Epithelial cell of esophagus (primary cell): Measurements from ENCODE around the gene DDC.
A peak's percentile ranks its signal among the peaks of the same experiment; 100 is the strongest.
"Not testable (repeated sequence)": the region's sequence is repeated elsewhere in the genome, so short reads cannot be mapped to it uniquely, and the experiment has no call there.

ENCODE experiments used
- DNase-seq: peaks from one replicate; pipeline ENCODE4 v3.0.0; 2010; ENCODE audit warnings: low read depth
- H3K4me3 ChIP-seq: 2 replicates; pipeline ENCODE4 v1.5.1; 2011; ENCODE audit warnings: mild to moderate bottlenecking, low read length, control low read depth
- TF ChIP-seq, protein P1 (sequence below): IDR thresholded peaks from 2 replicates; pipeline ENCODE4 v1.5.1; 2011; ENCODE audit warnings: low read depth, mild to moderate bottlenecking, low read length, control low read depth, inconsistent platforms; ENCODE audit not compliant: insufficient read depth; ENCODE audit errors: missing control alignments

DDC gene

GRCh38 chr7:50533866-50534265 lies 31.3 kb downstream of the DDC start:
- TF ChIP-seq, protein P1, sequence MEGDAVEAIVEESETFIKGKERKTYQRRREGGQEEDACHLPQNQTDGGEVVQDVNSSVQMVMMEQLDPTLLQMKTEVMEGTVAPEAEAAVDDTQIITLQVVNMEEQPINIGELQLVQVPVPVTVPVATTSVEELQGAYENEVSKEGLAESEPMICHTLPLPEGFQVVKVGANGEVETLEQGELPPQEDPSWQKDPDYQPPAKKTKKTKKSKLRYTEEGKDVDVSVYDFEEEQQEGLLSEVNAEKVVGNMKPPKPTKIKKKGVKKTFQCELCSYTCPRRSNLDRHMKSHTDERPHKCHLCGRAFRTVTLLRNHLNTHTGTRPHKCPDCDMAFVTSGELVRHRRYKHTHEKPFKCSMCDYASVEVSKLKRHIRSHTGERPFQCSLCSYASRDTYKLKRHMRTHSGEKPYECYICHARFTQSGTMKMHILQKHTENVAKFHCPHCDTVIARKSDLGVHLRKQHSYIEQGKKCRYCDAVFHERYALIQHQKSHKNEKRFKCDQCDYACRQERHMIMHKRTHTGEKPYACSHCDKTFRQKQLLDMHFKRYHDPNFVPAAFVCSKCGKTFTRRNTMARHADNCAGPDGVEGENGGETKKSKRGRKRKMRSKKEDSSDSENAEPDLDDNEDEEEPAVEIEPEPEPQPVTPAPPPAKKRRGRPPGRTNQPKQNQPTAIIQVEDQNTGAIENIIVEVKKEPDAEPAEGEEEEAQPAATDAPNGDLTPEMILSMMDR, result no peak
- DNase-seq, result no peak
- no peak overlapping the region for H3K4me3 ChIP-seq

GRCh38 chr7:50531928-50532327 lies 33.3 kb downstream of the DDC start:
- no peak overlapping the region for H3K4me3 ChIP-seq
- TF ChIP-seq, protein P1, result no peak
- DNase-seq, result no peak

DNA sequence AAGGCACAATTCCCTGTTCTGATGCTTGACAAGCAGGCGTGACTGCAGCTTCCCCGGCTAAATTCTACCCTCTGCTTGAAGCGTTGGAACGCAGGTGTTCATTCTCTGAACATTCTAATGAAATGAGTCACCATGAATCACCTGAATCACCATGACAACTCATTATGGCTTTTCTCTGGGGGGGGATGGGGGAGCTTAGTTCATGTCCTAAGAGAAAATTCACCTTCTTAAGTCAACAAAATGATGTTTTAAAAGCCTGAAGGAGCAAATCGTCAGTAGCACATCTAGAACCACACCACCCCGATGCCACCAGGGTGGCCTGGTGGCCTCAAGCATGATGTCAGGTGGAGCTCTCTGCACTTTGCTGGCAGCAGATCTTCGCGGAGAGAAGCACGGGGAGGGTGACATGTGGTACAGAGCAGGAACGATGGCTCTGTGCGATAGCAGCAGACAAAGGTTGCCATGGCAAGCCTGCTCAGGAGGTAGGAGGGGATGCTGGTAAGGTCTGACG lies 33.7 kb downstream of the DDC start:
- H3K4me3 ChIP-seq, result no peak overlapping the region
- DNase-seq, result peak; percentile 94
- TF ChIP-seq, protein P1, result no peak

DNA sequence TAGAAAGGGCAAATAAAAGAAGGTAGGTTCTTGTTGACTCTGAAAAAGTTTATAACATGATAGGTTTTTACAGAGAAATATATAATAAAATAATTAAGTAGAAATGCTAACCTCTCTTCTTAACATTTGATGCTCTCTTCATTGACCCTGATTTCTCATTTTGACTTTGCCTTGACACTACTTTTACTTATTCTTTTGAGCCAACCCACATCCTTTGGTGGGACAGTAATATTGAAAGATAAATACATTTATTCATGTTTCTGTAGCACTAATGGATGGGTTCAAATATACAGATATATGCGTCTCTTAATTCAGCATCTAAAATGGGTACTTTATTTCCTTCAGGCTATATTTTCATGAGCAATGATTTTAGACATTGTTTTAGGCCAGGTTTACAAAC lies 34.4 kb downstream of the DDC start:
- H3K4me3 ChIP-seq, result no peak overlapping the region
- TF ChIP-seq, protein P1, result no peak
- no peak for DNase-seq

GRCh38 chr7:50529093-50529862 lies 35.9 kb downstream of the DDC start:
- TF ChIP-seq, protein P1, result no peak
- no peak for DNase-seq
- H3K4me3 ChIP-seq, result no peak overlapping the region

DNA sequence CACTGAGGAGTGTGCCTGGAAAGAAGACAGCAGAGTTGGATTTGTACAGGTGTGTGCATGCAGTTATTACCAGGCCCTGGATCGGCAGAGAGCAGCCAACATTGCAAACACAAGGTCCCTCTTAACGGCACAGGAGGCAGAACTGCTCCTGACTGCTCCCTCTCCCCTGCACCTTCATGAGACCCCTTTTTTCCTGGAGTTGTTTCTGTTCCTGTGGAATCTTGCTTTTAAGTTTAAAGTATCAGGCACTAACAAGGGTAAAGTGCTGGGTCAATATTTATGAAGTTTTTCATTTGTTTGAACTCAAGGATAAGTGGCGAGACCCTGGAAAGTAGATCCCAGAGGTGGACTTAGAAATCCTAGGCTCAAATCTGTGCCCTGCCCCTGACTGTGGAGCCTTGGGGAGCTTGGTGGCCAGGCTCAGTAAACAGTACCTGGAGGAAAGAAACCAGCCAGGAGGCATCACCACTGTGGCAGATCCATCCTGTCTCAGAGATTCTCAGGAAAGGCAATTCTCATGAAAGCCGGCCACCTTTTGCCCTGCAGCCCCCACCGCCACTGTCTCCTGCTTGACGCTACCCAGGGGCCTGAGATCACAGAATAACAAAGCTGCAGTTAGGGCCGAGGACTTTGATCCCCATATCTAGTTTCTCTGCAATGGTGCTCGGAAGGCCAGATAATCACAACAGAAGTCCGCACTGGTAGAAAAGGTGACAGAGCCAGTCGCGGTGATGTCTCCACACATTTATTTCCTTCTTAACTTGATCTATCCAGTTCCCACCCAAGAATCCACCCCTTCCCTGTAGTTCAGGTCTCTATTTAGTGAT lies 36.7 kb downstream of the DDC start:
- DNase-seq, result no peak
- no peak overlapping the region for H3K4me3 ChIP-seq
- TF ChIP-seq, protein P1, result no peak

- not testable (repeated sequence) for DNase-seq
These were observed 45.9 kb downstream of the DDC start for GRCh38 chr7:50519350-50519749.

More at GRCh38 chr7:50519350-50519749, 45.9 kb downstream of the DDC start:
- not testable (repeated sequence) for H3K4me3 ChIP-seq
